BJ (cell line): ENCODE results near the gene GPBP1L1. TPM values are rescaled to one million over a fixed set of nuclear protein-coding genes. Genes with fewer than 3 reads are reported as not detected.

Experiments
- CTCF ChIA-PET: fragments of 350-600 bp; formaldehyde crosslinking; extraction: SDS; loops from one replicate; lab custom pipeline; 2021; ENCODE audit warnings: antibody characterized with exemption, inconsistent platforms; lab: Yijun Ruan, JAX
- POLR2A ChIA-PET: fragments of 300-600 bp; sonication (Branson Sonifier 250); formaldehyde crosslinking; extraction: SDS; loops from one replicate; lab custom pipeline; 2021; ENCODE audit warnings: antibody characterized with exemption; lab: Charles Lee
- DNase-seq: peaks from one replicate; pipeline ENCODE4 v3.0.0-alpha.2; 2011; ENCODE audit warnings: low read depth
- H3K27me3 ChIP-seq: 2 replicates; pipeline ENCODE4 v1.6.0; 2011; ENCODE audit warnings: low read length; ENCODE audit not compliant: control insufficient read depth, insufficient read depth
- H3K36me3 ChIP-seq: 2 replicates; pipeline ENCODE4 v1.5.1; 2011; ENCODE audit warnings: low read length; ENCODE audit not compliant: control insufficient read depth, insufficient read depth
- H3K4me3 ChIP-seq: 2 replicates; pipeline ENCODE4 v1.5.1; 2011; ENCODE audit warnings: low read depth, mild to moderate bottlenecking, control low read depth, low read length
- CTCF ChIP-seq: IDR thresholded peaks from 2 replicates; pipeline ENCODE4 v1.5.1; 2011; ENCODE audit warnings: low read depth, mild to moderate bottlenecking, control low read depth, inconsistent platforms, low read length, moderate library complexity; ENCODE audit not compliant: insufficient read depth
- polyA plus RNA-seq: library from polyadenylated mRNA; depleted of rRNA; stranded (reverse); fragments of >200 nt; gene quantifications from 2 replicates; pipeline ENCODE4 v1.2.3, GENCODE V29; 2011

GPBP1L1 gene
- polyA plus RNA-seq, 1 experiment, result 42.8 TPM

DNA sequence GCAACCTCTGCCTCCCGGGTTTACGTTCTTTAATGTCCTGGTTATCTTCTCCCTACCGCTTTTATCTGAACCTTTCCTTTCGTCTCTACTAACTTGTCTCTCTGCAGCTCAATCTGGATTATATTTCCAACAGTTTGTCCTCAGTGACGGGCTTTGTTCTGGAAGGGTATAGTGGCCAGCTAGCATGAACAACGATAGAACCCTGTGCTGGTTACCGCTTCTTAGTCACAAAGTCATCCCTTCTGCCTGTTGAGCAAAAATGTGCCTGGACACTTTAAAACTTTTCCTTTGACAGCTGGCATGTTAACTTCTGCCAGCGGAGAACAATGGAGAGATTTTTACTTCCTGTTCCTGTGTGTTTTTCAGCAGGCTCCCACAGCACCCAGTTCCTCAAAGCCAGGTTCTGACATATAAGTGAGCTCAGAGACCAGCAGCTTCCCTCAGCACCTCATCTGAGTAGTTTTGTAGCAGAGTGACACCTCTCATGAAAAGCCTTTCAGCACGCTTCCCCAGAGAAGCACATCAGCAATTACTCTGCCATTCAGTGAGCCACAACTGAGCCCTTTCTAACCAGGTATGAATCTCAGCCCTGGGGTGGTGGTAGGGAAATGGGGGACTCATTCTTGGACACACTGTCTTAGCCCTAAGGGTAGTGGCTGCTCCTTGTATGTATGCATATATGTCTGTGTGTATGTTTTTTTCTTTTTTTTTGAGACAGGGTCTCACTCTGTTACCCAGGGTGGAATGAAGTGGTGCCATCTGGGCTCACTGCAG lies 38.9 kb downstream of the GPBP1L1 start:
- POLR2A ChIA-PET, result no interaction called here
- no peak for DNase-seq
- H3K27me3 ChIP-seq, result no peaks in the 10 kb centered on the region
- CTCF ChIA-PET, result no interaction called here
- peaks cover 10% of the 10 kb centered on the region for H3K36me3 ChIP-seq
- TF ChIP-seq CTCF, result no peak
- H3K4me3 ChIP-seq, result no peak overlapping the region

DNA sequence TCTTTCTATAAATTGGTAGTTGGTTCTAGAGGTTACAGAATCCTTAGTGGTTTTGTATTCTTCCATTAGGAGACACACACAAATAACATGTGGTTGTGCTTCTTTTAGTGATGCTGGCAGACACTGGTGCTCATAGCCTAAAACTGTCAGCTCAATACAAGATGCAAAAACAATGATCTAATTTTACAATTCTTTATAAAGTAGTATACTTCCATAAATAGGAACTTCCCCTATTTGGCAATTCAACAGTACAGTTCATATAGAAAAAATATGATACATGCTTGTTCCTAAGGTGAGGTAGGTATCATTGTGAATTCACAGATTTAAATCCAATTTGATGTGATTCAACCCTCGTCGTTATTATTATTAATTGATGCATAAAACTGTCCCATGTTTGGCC lies 41.7 kb downstream of the GPBP1L1 start:
- CTCF ChIA-PET, result interaction anchor here (0.6 to 2.3 kb wide), 3 partner anchors 11 to 16 kb away, joined by 3 to 7 read pairs (median 3); no protein-coding TSS in a partner anchor
- DNase-seq, result no peak
- POLR2A ChIA-PET, result interaction anchor here (0.6 kb wide), 1 partner anchor 60 kb away, joined by 3 read pairs; no protein-coding TSS in a partner anchor
- H3K4me3 ChIP-seq, result no peak overlapping the region
- H3K27me3 ChIP-seq, result no peaks in the 10 kb centered on the region
- H3K36me3 ChIP-seq, result peaks cover 3% of the 10 kb centered on the region
- no peak for TF ChIP-seq CTCF

DNA sequence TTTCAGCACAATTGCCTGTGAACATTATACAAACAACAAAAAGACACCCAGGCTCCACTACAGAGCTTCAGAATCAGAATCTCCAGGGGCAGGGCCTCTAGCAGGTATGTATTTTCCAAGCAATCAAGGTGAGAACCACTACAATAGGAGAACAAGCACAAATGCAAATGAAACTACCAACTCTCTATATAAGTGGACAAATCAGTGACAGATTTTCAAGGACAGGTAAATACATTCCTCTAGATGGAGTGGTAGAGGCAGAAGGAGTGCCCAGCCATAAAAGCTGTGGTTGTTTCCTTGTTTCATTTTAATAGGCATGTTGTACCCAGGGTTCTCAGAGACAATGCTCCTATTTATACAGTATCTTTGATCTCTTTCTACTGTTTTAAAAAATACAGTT lies 42.4 kb downstream of the GPBP1L1 start:
- POLR2A ChIA-PET, result interaction anchor here (0.6 kb wide), 1 partner anchor 59 kb away, joined by 3 read pairs; no protein-coding TSS in a partner anchor
- CTCF ChIA-PET, result interaction anchor here (0.6 to 2.3 kb wide), 3 partner anchors 11 to 15 kb away, joined by 3 to 7 read pairs (median 3); no protein-coding TSS in a partner anchor
- no peak for DNase-seq

GRCh38 chr1:45643321-45643720 lies 43.0 kb downstream of the GPBP1L1 start:
- DNase-seq, result no peak
- ChIA-PET POLR2A (no interaction called here), CTCF (interaction anchor here (2.3 kb wide), 1 partner anchor 10 kb away, joined by 7 read pairs; no protein-coding TSS in a partner anchor)
- Histone ChIP-seq H3K36me3 (peaks cover 3% of the 10 kb centered on the region), H3K27me3 (no peaks in the 10 kb centered on the region), H3K4me3 (no peak overlapping the region)
- TF ChIP-seq CTCF, result no peak

More for the DNA sequence above, 42.4 kb downstream of the GPBP1L1 start:
- TF ChIP-seq CTCF, result no peak
- Histone ChIP-seq H3K27me3 (no peaks in the 10 kb centered on the region), H3K36me3 (peaks cover 3% of the 10 kb centered on the region), H3K4me3 (no peak overlapping the region)

GRCh38 chr1:45640293-45640692 lies 46.0 kb downstream of the GPBP1L1 start:
- CTCF ChIA-PET, result no interaction called here
- POLR2A ChIA-PET, result no interaction called here
- Histone ChIP-seq H3K27me3 (no peaks in the 10 kb centered on the region), H3K36me3 (peaks cover 5% of the 10 kb centered on the region), H3K4me3 (no peak overlapping the region)
- DNase-seq, result no peak
- TF ChIP-seq CTCF, result no peak
